ENCODE results near the gene UBQLNL. TPM values are rescaled to one million over a fixed set of nuclear protein-coding genes. Genes with fewer than 3 reads are reported as not detected.
A peak's percentile ranks its signal among the peaks of the same experiment; 100 is the strongest.

The UBQLNL gene
- total RNA-seq, 6 donors from 2014 or later = 0.26 to 5.2 (median 1.3) TPM

GRCh38 chr11:5486003-5486402 is 30.5 kb downstream of the UBQLNL start:
- no peak for ATAC-seq (ENCODE audit: low FRiP score in 2 of 2)
- WGBS, 2 donors = 75 to 86% methylated on average over 3 of the region's 3 CpGs
- no peaks in the 10 kb centered on the region for H3K27me3 ChIP-seq

GRCh38 chr11:5476186-5476819 is 40.2 kb downstream of the UBQLNL start:
- Histone ChIP-seq H3K4me3 (no peak overlapping the region), H3K27me3 (no peaks in the 10 kb centered on the region), H3K4me1 (no peaks in the 10 kb centered on the region), H3K9me3 (no peaks in the 10 kb centered on the region), H3K36me3 (no peaks in the 10 kb centered on the region), H3K27ac (no peak overlapping the region)
- 32 to 39% methylated on average over 2 of the region's 2 CpGs for WGBS, 2 donors
- TF ChIP-seq POLR2A (IDR thresholded peaks at IDR 0.05) (no peak), EP300 (IDR thresholded peaks at IDR 0.05) (no peak), POLR2AphosphoS5 (IDR thresholded peaks at IDR 0.05) (no peak)
- TF ChIP-seq, protein P1, sequence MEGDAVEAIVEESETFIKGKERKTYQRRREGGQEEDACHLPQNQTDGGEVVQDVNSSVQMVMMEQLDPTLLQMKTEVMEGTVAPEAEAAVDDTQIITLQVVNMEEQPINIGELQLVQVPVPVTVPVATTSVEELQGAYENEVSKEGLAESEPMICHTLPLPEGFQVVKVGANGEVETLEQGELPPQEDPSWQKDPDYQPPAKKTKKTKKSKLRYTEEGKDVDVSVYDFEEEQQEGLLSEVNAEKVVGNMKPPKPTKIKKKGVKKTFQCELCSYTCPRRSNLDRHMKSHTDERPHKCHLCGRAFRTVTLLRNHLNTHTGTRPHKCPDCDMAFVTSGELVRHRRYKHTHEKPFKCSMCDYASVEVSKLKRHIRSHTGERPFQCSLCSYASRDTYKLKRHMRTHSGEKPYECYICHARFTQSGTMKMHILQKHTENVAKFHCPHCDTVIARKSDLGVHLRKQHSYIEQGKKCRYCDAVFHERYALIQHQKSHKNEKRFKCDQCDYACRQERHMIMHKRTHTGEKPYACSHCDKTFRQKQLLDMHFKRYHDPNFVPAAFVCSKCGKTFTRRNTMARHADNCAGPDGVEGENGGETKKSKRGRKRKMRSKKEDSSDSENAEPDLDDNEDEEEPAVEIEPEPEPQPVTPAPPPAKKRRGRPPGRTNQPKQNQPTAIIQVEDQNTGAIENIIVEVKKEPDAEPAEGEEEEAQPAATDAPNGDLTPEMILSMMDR (IDR thresholded peaks at IDR 0.05) = peak; percentile 43 to 76 (median 65)
- ATAC-seq (ENCODE audit: low FRiP score in 2 of 2) (peak in 1 of 2 donors; percentile 80), DNase-seq (peak in 1 of 2 donors; percentile 41)

More at GRCh38 chr11:5486003-5486402, 30.5 kb downstream of the UBQLNL start:
- DNase-seq = no peak
- Histone ChIP-seq H3K9me3 (no peaks in the 10 kb centered on the region), H3K27ac (no peak overlapping the region), H3K4me3 (no peak overlapping the region), H3K4me1 (no peaks in the 10 kb centered on the region), H3K36me3 (no peaks in the 10 kb centered on the region)
- TF ChIP-seq EP300 (IDR thresholded peaks at IDR 0.05) (no peak), POLR2AphosphoS5 (IDR thresholded peaks at IDR 0.05) (no peak), POLR2A (IDR thresholded peaks at IDR 0.05) (no peak)
- TF ChIP-seq, protein P1 (IDR thresholded peaks at IDR 0.05) = no peak

- Histone ChIP-seq H3K27ac (no peak overlapping the region), H3K4me3 (no peak overlapping the region), H3K27me3 (no peaks in the 10 kb centered on the region), H3K9me3 (no peaks in the 10 kb centered on the region), H3K4me1 (no peaks in the 10 kb centered on the region), H3K36me3 (no peaks in the 10 kb centered on the region)
- TF ChIP-seq POLR2AphosphoS5 (IDR thresholded peaks at IDR 0.05) = no peak
- TF ChIP-seq, protein P1 (IDR thresholded peaks at IDR 0.05) = no peak
- no peak for TF ChIP-seq EP300 (IDR thresholded peaks at IDR 0.05)
- no peak for TF ChIP-seq POLR2A (IDR thresholded peaks at IDR 0.05)
- no peak for ATAC-seq (ENCODE audit: low FRiP score in 2 of 2)
- no peak for DNase-seq
Observed at GRCh38 chr11:5473921-5474320, 42.6 kb downstream of the UBQLNL start.

GRCh38 chr11:5467527-5467926 is 49.0 kb downstream of the UBQLNL start:
- no peaks in the 10 kb centered on the region for H3K36me3 ChIP-seq
- WGBS, 2 donors = 39 to 57% methylated on average over 2 of the region's 2 CpGs
- no peak for ATAC-seq (ENCODE audit: low FRiP score in 2 of 2)
- no peaks in the 10 kb centered on the region for H3K9me3 ChIP-seq
- H3K4me3 ChIP-seq = no peak overlapping the region
- H3K4me1 ChIP-seq = no peaks in the 10 kb centered on the region
- no peak for DNase-seq
- no peak overlapping the region for H3K27ac ChIP-seq
- TF ChIP-seq, protein P1 (IDR thresholded peaks at IDR 0.05) = no peak
- TF ChIP-seq POLR2AphosphoS5 (IDR thresholded peaks at IDR 0.05) (no peak), EP300 (IDR thresholded peaks at IDR 0.05) (no peak), POLR2A (IDR thresholded peaks at IDR 0.05) (no peak)
- no peaks in the 10 kb centered on the region for H3K27me3 ChIP-seq

Other genes with a start within 250 kb of the UBQLNL start
- gene HBE1, start 246.8 kb downstream of the UBQLNL start, total RNA-seq = 1 to 10 TPM in 2 of 6 donors, not detected in 4; 2.5 to 3.0 TPM
- under 1 TPM in 1 of 6 donors, not detected in 5; 0.27 TPM for gene OR51B4, start 214.8 kb downstream of the UBQLNL start, total RNA-seq
- gene OR51B2, start 192.4 kb downstream of the UBQLNL start, total RNA-seq = 1 to 10 TPM in 1 of 6 donors, not detected in 5; 1.2 TPM
- 1 to 10 TPM in 1 of 6 donors, under 1 TPM in 2, not detected in 3; 0.26 to 2.0 (median 0.30) TPM for gene OR51B5, start 173.2 kb downstream of the UBQLNL start, total RNA-seq
- not detected for gene OR51B6, start 165.2 kb downstream of the UBQLNL start, total RNA-seq
- gene OR51M1, start 132.9 kb downstream of the UBQLNL start, total RNA-seq = not detected
- gene OR51Q1, start 94.6 kb downstream of the UBQLNL start, total RNA-seq = not detected
- under 1 TPM in 1 of 6 donors, not detected in 5; 0.76 TPM for gene OR51I1, start 75.2 kb downstream of the UBQLNL start, total RNA-seq
- gene OR51I2, start 67.4 kb downstream of the UBQLNL start, total RNA-seq = not detected
- not detected for gene OR52D1, start 28.0 kb downstream of the UBQLNL start, total RNA-seq
- gene UBQLN3, start 6.7 kb downstream of the UBQLNL start, total RNA-seq = 1 to 10 TPM in 2 of 6 donors, under 1 TPM in 4; 0.29 to 2.0 (median 0.72) TPM
- under 1 TPM in 2 of 6 donors, not detected in 4; 0.24 to 0.55 TPM for gene OR52H1, start 31.8 kb upstream of the UBQLNL start, total RNA-seq
- gene OR52B6, start 64.2 kb upstream of the UBQLNL start, total RNA-seq = not detected
- 1 to 10 TPM; 1.0 to 8.8 (median 2.1) TPM for gene TRIM6, start 79.9 kb upstream of the UBQLNL start, total RNA-seq
- gene TRIM34, start 108.3 kb upstream of the UBQLNL start, total RNA-seq = 10 to 100 TPM in 2 of 6 donors, 1 to 10 TPM in 4; 5.8 to 15.0 (median 8.4) TPM
- gene TRIM5, start 168.4 kb upstream of the UBQLNL start, total RNA-seq = 10 to 100 TPM; 21.1 to 53.0 (median 35.9) TPM
- 100 to 1,000 TPM in 4 of 6 donors, 10 to 100 TPM in 2; 82.2 to 262 (median 162) TPM for gene TRIM22, start 173.1 kb upstream of the UBQLNL start, total RNA-seq
- 1 to 10 TPM in 1 of 6 donors, under 1 TPM in 1, not detected in 4; 0.30 to 1.0 TPM for gene OR56B1, start 219.7 kb upstream of the UBQLNL start, total RNA-seq
- gene OR52N4, start 237.5 kb upstream of the UBQLNL start, total RNA-seq = 1 to 10 TPM in 1 of 6 donors, under 1 TPM in 3, not detected in 2; 0.20 to 1.9 (median 0.72) TPM